ENCODE results near the gene AFF3. TPM values are rescaled to one million over a fixed set of nuclear protein-coding genes. Genes with fewer than 3 reads are reported as not detected.

The AFF3 gene
- total and polyA plus RNA-seq, 2 of the 8 experiments (the other 6 are each of a cell fraction or from before 2014, with no cell fraction given): 0.27 to 3.0 TPM

GRCh38 chr2:99881901-99882591 is 260.3 kb downstream of the AFF3 start:
- Histone ChIP-seq H3K79me2 (ENCODE audit: control insufficient read depth in 1 of 2, insufficient read depth in 2 of 2, low read length in 2 of 2) (no peaks in the 10 kb centered on the region), H3K27me3 (replicated peaks in 1 of 4; ENCODE audit: control insufficient read depth in 3 of 4, extremely low read depth in 1 of 4, insufficient read depth in 3 of 4, low read length in 3 of 4) (no peaks in the 10 kb centered on the region), H2BK5ac (ENCODE audit: low read depth, low read length) (no peak overlapping the region), H2BK15ac (ENCODE audit: low read length) (no peak overlapping the region), H4K8ac (ENCODE audit: extremely low read depth, insufficient read depth, low read length) (no peak overlapping the region), H3K9me3 (ENCODE audit: insufficient read depth in 2 of 2, low read depth in 1 of 2, low read length in 1 of 2) (no peaks in the 10 kb centered on the region), H3K4me2 (ENCODE audit: insufficient read depth in 1 of 2, low read depth in 2 of 2, low read length in 2 of 2) (no peak overlapping the region), H2BK20ac (ENCODE audit: low read length) (no peak overlapping the region), H3K79me1 (ENCODE audit: low read depth, low read length) (no peaks in the 10 kb centered on the region), H3K4me1 (replicated peaks in 1 of 4; ENCODE audit: control insufficient read depth in 3 of 4, insufficient read depth in 4 of 4, low read length in 3 of 4) (peaks cover 0 to 6% (median 2%) of the 10 kb centered on the region in 4 experiments; a peak in 2 of 7 replicates), H2BK12ac (ENCODE audit: low read depth, low read length) (no peak overlapping the region; the same call in 1 of the 2 replicates), H3K4ac (replicated peaks; ENCODE audit: insufficient read length, low read depth, low read length) (no peak overlapping the region), H3K14ac (ENCODE audit: insufficient read length) (no peak overlapping the region), H4K20me1 (replicated peaks in 1 of 2; ENCODE audit: control insufficient read depth in 1 of 2, insufficient read depth in 2 of 2, low read length in 2 of 2) (no peaks in the 10 kb centered on the region), H4K91ac (replicated peaks; ENCODE audit: insufficient read length, low read length) (no peak overlapping the region), H3K18ac (ENCODE audit: extremely low read depth, low read length) (no peak overlapping the region), H3K23me2 (ENCODE audit: low read depth, low read length) (no peaks in the 10 kb centered on the region; the same call in 1 of the 2 replicates), H2AFZ (ENCODE audit: low read length) (peak overlapping the region; percentile 70; the same call in 1 of the 2 replicates), H3K27ac (ENCODE audit: low read depth, low read length) (no peak overlapping the region), H3K9ac (replicated peaks in 1 of 4; ENCODE audit: extremely low read depth in 1 of 4, low read depth in 3 of 4, low read length in 3 of 4) (no peak overlapping the region), H3K36me3 (ENCODE audit: control insufficient read depth in 2 of 4, insufficient read depth in 4 of 4, low read length in 3 of 4) (no peaks in the 10 kb centered on the region), H3K23ac (ENCODE audit: insufficient read length) (no peak overlapping the region), H3K4me3 (ENCODE audit: extremely low read depth in 1 of 4, insufficient read depth in 2 of 4, low read depth in 3 of 4, low read length in 4 of 4) (no peak overlapping the region), H4K5ac (ENCODE audit: insufficient read length, low read depth, low read length) (no peak overlapping the region), H2AK5ac (ENCODE audit: low read depth, low read length) (no peak overlapping the region), H3K56ac (replicated peaks; ENCODE audit: insufficient read length, low read depth, low read length) (no peak overlapping the region), H2BK120ac (replicated peaks; ENCODE audit: low read depth, low read length) (no peak overlapping the region)
- POLR2A ChIA-PET (ENCODE audit: partially characterized antibody): interaction anchor here (0.7 kb wide), 1 partner anchor 701 kb away, joined by 3 read pairs; no protein-coding TSS in a partner anchor
- FAIRE-seq (no peak), DNase-seq (ENCODE audit: low read depth in 1 of 2, low spot score in 2 of 2) (no peak)
- CTCF ChIA-PET (ENCODE audit: partially characterized antibody): interaction anchor here (0.7 to 1.3 kb wide), 3 partner anchors 10 to 334 kb away, joined by 3 read pairs; no protein-coding TSS in a partner anchor
- 71% methylated on average over 5 of the region's 5 CpGs; no CpG with 5 or more reads in 1 of the 2 experiments for WGBS, 2 experiments (ENCODE audit: extremely low coverage in 1 of 2, insufficient coverage in 1 of 2, insufficient read length in 1 of 2, insufficient replicate concordance in 2 of 2, low coverage in 1 of 2, low lambda C conversion rate in 2 of 2, missing lambda C conversion rate in 1 of 2)
- TF ChIP-seq ASH2L (IDR thresholded peaks at IDR 0.05; ENCODE audit: low read length) (no peak), PHF8 (conservative IDR thresholded peaks at IDR 0.05; ENCODE audit: low read depth, low read length) (no peak), JUND (IDR thresholded peaks at IDR 0.05; ENCODE audit: low read length) (peak; percentile 55; the same call in 1 of the 2 replicates), NANOG (IDR thresholded peaks at IDR 0.05; ENCODE audit: insufficient read depth, low read depth, low read length, poor library complexity, severe bottlenecking) (no peak)
